DOHH2 (cell line): ENCODE measurements around the gene TMEM131.

Source experiments
- H3F3A ChIP-seq: fragments of 200-600 bp; sonication (generic), shearing (Covaris generic); 2 replicates; pipeline ENCODE4 v1.6.0; 2016; ENCODE audit warnings: antibody characterized with exemption, mild to moderate bottlenecking; ENCODE audit not compliant: control insufficient read depth, insufficient read depth
- H3K27ac ChIP-seq: fragments of 200-600 bp; sonication (generic); 2 replicates; pipeline ENCODE4 v1.5.1; 2014; ENCODE audit warnings: low read depth, mild to moderate bottlenecking, low read length, moderate library complexity
- H3K27me3 ChIP-seq: fragments of 200-600 bp; sonication (generic); 2 replicates; pipeline ENCODE4 v1.6.1; 2014; ENCODE audit warnings: mild to moderate bottlenecking, low read length, mixed read lengths; ENCODE audit not compliant: control insufficient read depth
- H3K36me3 ChIP-seq: fragments of 200-600 bp; sonication (generic); 2 replicates; pipeline ENCODE4 v1.6.1; 2014; ENCODE audit warnings: mild to moderate bottlenecking, low read length, moderate library complexity, mixed read lengths; ENCODE audit not compliant: control insufficient read depth
- H3K4me1 ChIP-seq: fragments of 200-600 bp; sonication (generic); 2 replicates; pipeline ENCODE4 v1.6.1; 2014; ENCODE audit warnings: mild to moderate bottlenecking, low read length, mixed read lengths; ENCODE audit not compliant: control insufficient read depth
- H3K4me2 ChIP-seq: fragments of 200-600 bp; sonication (generic); 2 replicates; pipeline ENCODE4 v1.6.0; 2014; ENCODE audit warnings: mild to moderate bottlenecking, low read length, moderate library complexity
- H3K4me3 ChIP-seq: fragments of 200-600 bp; sonication (generic); 2 replicates; pipeline ENCODE4 v1.5.1; 2014; ENCODE audit warnings: mild to moderate bottlenecking, low read length, mixed read lengths
- H3K79me2 ChIP-seq: fragments of 200-600 bp; sonication (generic); 2 replicates; pipeline ENCODE4 v1.6.1; 2014; ENCODE audit warnings: mild to moderate bottlenecking, low read length, mixed read lengths; ENCODE audit not compliant: control insufficient read depth
- H3K9me2 ChIP-seq: fragments of 200-600 bp; sonication (generic); replicated peaks from 2 replicates; pipeline ENCODE4 v1.6.1; 2014; ENCODE audit warnings: mild to moderate bottlenecking, low read length, mixed read lengths; ENCODE audit not compliant: control insufficient read depth
- H3K9me3 ChIP-seq: fragments of 200-600 bp; sonication (generic); 2 replicates; pipeline ENCODE4 v1.6.1; 2014; ENCODE audit warnings: antibody characterized with exemption, low read length, mixed read lengths; ENCODE audit not compliant: control insufficient read depth, insufficient read depth
- H4K20me1 ChIP-seq: fragments of 200-600 bp; sonication (generic); 2 replicates; pipeline ENCODE4 v1.6.0; 2014; ENCODE audit warnings: low read depth, mild to moderate bottlenecking, antibody characterized with exemption, low read length, moderate library complexity; ENCODE audit not compliant: control insufficient read depth, insufficient read depth
- CTCF ChIP-seq: fragments of 200-600 bp; sonication (generic); IDR thresholded peaks from one replicate; pipeline ENCODE4 v1.5.1; 2014; ENCODE audit warnings: antibody characterized with exemption, mild to moderate bottlenecking, low read depth, low read length; ENCODE audit not compliant: poor library complexity, severe bottlenecking
- EZH2phosphoT487 ChIP-seq: fragments of 200-600 bp; sonication (generic); IDR thresholded peaks from 2 replicates; pipeline ENCODE4 v1.6.1; 2017; ENCODE audit warnings: borderline replicate concordance, mild to moderate bottlenecking, antibody characterized with exemption, low read length, moderate library complexity, mixed read lengths

The TMEM131 gene

GRCh38 chr2:97724501-97724900 is 271.2 kb downstream of the TMEM131 start:
- Histone ChIP-seq H3K27ac (no peak overlapping the region), H3K4me1 (no peaks in the 10 kb centered on the region), H3K79me2 (no peaks in the 10 kb centered on the region), H3K9me3 (no peaks in the 10 kb centered on the region), H3K27me3 (no peaks in the 10 kb centered on the region), H3F3A (no peaks in the 10 kb centered on the region), H3K9me2 (no peaks in the 10 kb centered on the region), H3K4me3 (no peak overlapping the region), H3K36me3 (no peaks in the 10 kb centered on the region), H3K4me2 (no peak overlapping the region), H4K20me1 (no peaks in the 10 kb centered on the region)
- TF ChIP-seq EZH2phosphoT487 (no peak), CTCF (no peak)

GRCh38 chr2:97724073-97724410 is 271.7 kb downstream of the TMEM131 start:
- no peaks in the 10 kb centered on the region for H3K36me3 ChIP-seq
- H3K27ac ChIP-seq = no peak overlapping the region
- no peaks in the 10 kb centered on the region for H3K9me3 ChIP-seq
- no peaks in the 10 kb centered on the region for H3F3A ChIP-seq
- H3K27me3 ChIP-seq = no peaks in the 10 kb centered on the region
- TF ChIP-seq EZH2phosphoT487 = no peak
- no peaks in the 10 kb centered on the region for H3K79me2 ChIP-seq
- H4K20me1 ChIP-seq = no peaks in the 10 kb centered on the region
- H3K4me1 ChIP-seq = peaks cover 4% of the 10 kb centered on the region
- H3K9me2 ChIP-seq = no peaks in the 10 kb centered on the region
- no peak overlapping the region for H3K4me2 ChIP-seq
- no peak overlapping the region for H3K4me3 ChIP-seq

GRCh38 chr2:97723156-97724072 is 272.3 kb downstream of the TMEM131 start:
- no peaks in the 10 kb centered on the region for H3K9me3 ChIP-seq
- no peaks in the 10 kb centered on the region for H3K79me2 ChIP-seq
- no peaks in the 10 kb centered on the region for H3K36me3 ChIP-seq
- no peak overlapping the region for H3K4me2 ChIP-seq
- H3K27me3 ChIP-seq = no peaks in the 10 kb centered on the region
- H3K4me1 ChIP-seq = peaks cover 10% of the 10 kb centered on the region
- TF ChIP-seq EZH2phosphoT487 (no peak), CTCF (no peak)
- no peaks in the 10 kb centered on the region for H4K20me1 ChIP-seq
- H3F3A ChIP-seq = no peaks in the 10 kb centered on the region
- no peaks in the 10 kb centered on the region for H3K9me2 ChIP-seq
- H3K4me3 ChIP-seq = no peak overlapping the region
- no peak overlapping the region for H3K27ac ChIP-seq

- no peaks in the 10 kb centered on the region for H3K79me2 ChIP-seq
These were observed 273.5 kb downstream of the TMEM131 start for GRCh38 chr2:97722227-97722626.

More at GRCh38 chr2:97722227-97722626, 273.5 kb downstream of the TMEM131 start:
- Histone ChIP-seq H4K20me1 (no peaks in the 10 kb centered on the region), H3K9me2 (no peaks in the 10 kb centered on the region), H3K36me3 (no peaks in the 10 kb centered on the region), H3K4me3 (no peak overlapping the region), H3K4me2 (no peak overlapping the region), H3K9me3 (no peaks in the 10 kb centered on the region), H3F3A (no peaks in the 10 kb centered on the region), H3K4me1 (peaks cover 15% of the 10 kb centered on the region), H3K27me3 (no peaks in the 10 kb centered on the region), H3K27ac (no peak overlapping the region)
- TF ChIP-seq CTCF (no peak), EZH2phosphoT487 (no peak)
